Erythroblast (primary cell): ENCODE measurements around the gene RAD51B.
"Not testable (repeated sequence)": the region's sequence is repeated elsewhere in the genome, so short reads cannot be mapped to it uniquely, and the experiment has no call there.

ENCODE experiments used
- DNase-seq, 2 experiments: peaks; one replicate each; lab custom pipeline; 2025; lab: John Stamatoyannopoulos, UW
- GATA1 ChIP-seq: IDR thresholded peaks from 2 replicates; pipeline ENCODE4 v1.6.1; 2011; ENCODE audit warnings: low read depth, mild to moderate bottlenecking, control low read depth, low read length, moderate library complexity
- POLR2A ChIP-seq: IDR thresholded peaks from 2 replicates; pipeline ENCODE4 v1.6.1; 2011; ENCODE audit warnings: mild to moderate bottlenecking, low read length

RAD51B gene

DNA sequence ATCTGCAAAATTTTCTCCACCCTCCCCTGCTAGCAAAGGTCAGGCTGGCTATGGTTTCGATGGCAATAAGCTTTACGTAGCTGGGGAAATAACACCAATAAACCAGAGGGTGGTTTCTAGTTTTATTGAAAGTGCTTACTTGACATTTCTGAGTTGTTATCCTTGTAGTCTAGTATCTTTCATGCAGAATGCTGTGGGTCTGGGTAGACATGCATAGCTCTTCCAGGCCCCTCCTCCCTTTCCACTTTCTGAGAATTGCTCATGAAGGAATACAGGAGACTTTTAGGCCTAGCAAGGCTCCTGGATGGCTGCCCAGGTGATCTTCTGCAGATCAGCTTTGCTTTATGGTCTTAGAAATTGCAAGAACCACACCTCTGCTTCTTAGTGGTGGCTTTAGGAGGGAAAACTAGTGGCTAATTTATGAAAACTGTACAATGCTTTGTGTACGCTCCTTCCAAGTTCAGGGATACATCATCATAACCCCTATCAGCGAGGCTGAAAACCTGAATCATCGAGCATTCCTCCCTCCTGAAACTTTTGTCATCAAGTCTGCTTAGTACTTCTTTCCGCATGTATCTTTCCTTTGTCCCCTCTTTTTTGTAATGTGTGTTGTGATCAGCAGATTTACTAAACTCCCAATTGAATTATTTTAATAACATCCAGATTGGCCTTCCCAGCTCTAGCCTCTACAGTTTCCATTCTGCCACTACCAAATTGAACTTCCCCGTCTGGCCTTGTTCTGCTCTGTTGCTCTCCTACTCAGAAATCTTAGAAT lies 473.0 kb downstream of the RAD51B start:
- DNase-seq, result peak in 1 of 2 experiments; percentile 16
- TF ChIP-seq POLR2A, result no peak
- TF ChIP-seq GATA1, result no peak

DNA sequence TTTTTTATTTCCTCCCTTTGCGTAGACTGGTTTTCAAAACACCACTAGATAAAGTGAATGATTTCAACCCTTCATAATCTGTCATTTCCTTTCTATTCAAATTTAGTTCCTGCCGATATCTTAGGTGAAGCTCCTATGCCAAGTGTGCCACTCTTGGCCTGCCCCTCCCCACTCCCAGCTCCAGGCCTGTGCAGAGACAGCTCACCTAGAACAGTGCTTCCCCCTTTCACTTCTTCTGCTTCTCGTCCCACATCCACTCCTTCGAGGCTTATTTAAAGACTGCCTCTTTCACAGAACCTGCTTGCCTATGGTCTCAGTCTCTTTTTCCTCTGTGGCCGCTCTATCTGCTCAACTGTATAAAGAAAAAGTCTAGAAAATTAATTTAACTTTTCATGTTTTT lies 473.8 kb downstream of the RAD51B start:
- DNase-seq, result no peak
- TF ChIP-seq GATA1, result no peak
- no peak for TF ChIP-seq POLR2A

DNA sequence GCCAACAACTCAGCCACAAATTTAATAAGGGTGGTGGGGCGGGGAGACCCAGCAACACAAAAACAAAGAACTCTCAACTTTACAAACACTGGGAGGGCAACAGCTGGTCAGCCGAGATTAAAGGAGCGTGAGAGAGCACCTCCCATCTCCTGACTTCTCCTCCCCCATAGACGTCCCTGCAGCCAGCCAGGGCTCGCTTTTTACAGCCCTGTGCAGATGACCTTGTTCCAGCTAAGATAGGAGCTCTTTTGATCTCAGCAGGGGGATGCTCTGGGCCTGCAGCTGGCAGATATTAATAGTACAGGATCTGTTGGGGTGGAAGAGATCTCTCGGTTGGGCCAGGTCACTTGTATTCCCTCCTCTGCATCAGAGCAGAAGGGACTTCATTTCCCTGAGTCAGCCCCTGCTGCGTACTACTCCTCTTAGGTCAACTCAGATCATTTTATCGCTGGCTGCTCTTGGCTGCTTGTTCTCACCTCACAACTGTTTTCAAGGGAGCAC lies 475.8 kb downstream of the RAD51B start:
- DNase-seq, result peak; percentile 95 to 100
- peak; percentile 85 for TF ChIP-seq GATA1
- TF ChIP-seq POLR2A, result peak; percentile 40

DNA sequence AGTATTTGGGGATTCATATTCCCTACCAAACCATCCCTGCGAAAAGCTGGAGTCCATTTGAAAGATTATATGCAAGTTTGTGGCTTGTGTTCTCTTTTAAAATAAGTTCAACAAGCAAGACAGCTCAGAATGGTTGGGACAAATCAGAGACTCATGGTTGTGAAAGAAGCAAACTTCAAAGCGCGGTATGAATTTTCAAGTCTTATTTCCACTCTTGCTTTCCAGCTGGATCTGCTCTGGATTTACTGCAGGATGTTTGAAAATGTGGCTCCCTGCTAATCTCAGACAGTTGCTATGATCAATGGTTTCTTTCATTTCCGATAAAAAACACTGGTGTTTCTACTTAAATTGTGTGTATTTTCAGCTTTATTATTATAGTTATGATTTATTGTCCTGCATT lies 477.5 kb downstream of the RAD51B start:
- no peak for TF ChIP-seq GATA1
- TF ChIP-seq POLR2A, result no peak
- no peak for DNase-seq

DNA sequence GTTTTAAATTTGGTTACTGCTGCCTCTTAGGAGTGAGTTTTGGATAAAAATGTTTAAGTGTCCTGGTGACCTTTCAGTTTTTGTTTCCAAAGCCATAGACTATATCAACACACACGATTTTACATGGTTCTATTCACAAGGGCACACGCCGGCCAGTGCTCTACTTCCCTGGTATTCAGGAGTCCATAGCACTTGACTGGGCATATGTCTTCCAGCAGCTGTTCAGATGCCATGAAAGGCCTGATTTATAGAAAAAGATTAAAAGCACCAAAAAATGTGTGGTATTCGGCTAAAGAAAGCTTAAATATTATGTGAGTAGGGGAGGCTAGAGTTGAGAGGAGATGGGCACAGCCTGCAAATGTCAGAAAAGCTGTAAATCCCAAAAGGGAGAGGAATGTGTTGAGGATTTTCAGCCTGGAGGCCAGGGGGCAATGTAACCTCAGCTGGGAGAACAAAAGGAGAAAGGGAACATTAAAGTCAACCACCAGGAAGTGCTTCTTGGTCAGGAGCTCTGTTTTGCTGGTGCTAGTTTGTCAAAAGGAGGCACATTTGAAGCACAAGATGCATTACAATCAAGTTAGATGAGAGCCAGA lies 478.4 kb downstream of the RAD51B start:
- no peak for TF ChIP-seq GATA1
- no peak for TF ChIP-seq POLR2A
- DNase-seq, result no peak

DNA sequence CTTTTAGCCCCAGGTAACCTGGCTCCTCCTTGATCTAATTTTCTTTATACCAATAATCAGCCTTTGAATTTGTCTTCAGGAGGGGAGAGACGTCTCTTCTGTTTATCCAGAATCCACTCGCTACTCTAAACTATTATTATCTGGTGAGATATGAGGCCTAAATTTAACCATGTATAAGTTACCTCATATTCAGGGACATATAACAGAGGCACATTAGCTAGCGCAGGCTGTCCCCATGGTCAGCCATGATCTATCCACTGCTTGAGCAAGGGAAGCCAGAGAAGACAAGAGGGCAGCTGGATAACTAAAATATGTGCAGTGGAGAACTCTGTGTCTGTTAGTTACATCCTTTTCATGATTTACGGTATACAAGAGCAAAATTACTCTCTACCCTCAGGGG lies 481.0 kb downstream of the RAD51B start:
- TF ChIP-seq POLR2A (no peak), GATA1 (no peak)
- DNase-seq, result no peak

DNA sequence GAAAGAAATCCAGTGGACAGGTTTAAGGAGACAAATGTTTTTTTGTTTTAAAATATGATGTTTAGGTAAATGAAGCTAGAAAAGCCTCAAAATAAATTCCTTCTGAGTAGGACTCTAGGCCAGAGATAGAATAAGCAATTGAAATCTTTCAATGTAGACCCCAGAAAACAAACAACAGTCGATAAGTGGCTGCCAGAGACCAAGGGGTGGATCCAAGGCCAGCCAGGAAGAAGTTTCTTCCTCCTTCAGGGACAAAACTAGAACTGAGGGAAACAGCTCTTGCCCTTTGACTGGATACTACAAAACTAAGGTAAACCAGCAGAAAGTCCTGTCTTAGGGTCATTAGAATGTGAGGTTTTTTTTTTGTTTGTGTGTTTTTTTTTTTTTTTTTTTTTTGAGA lies 481.6 kb downstream of the RAD51B start:
- TF ChIP-seq GATA1 (no peak), POLR2A (no peak)
- no peak for DNase-seq

DNA sequence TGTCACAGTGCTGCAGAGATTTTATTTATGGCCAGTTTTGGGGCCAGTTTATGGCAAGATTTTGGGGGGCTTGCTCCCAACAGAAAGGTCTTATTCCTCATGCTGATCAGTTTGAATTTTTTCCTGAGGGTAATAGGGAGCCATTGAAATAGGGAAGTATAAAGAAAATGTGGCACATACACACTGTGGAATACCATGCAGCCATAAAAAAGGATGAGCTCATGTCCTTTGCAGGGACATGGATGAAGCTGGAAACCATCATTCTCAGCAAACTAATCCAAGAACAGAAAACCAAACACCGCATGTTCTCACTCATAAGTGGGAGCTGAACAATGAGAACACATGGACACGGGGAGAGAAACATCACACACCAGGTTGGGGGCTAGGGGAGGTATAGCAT lies 483.4 kb downstream of the RAD51B start:
- not testable (repeated sequence) for DNase-seq

DNA sequence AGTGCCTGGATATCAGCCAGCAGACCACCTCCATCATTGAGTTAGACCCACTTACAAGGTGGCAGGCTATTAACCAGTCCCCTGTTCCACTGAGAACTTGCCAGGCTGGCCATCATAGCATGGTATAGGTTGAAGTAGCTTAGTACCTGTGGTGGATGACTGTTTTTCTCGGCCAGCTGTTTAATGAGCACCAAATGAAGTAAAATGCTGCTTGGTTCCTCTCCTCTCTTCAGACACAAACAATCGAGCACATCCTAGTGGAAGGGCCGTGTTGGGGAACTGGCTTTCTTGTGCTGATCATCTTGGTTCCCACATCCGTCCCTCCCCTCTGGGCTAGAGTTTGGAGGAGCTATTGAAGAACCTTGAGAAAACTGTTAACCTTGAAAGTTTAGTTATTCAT lies 486.2 kb downstream of the RAD51B start:
- no peak for DNase-seq
- TF ChIP-seq GATA1 (no peak), POLR2A (no peak)

DNA sequence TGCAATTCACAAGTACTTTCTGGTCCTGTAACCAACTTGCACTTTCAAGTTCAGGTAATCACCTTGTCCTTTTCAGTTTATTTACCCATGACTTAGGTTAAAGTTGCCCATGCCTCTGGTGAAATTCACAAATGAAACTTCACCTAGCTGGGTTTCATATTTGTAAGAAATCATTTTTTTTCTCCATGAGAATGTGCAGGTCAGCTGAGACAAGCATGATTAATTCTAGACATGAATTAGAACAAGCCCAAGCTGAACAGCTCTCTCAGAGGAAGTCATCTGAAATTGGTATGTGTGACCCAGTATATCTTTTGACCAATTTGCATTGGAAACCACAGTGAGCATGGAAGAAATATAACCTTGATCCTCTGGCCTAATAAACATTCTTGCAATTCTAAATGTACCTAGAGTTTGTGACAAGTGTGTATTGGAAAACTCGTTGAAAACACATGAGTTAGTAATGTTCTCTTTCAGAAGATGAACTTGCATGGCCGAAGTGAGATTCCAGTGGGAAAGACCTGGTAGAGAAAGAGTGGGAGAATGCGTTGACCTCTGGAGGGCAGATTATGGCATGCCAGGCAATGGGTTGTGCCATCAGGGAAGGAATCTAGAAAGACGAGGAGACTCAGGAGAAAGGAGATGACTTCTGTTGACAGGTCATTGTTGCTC lies 486.8 kb downstream of the RAD51B start:
- no peak for TF ChIP-seq GATA1
- no peak for TF ChIP-seq POLR2A
- DNase-seq, result no peak

DNA sequence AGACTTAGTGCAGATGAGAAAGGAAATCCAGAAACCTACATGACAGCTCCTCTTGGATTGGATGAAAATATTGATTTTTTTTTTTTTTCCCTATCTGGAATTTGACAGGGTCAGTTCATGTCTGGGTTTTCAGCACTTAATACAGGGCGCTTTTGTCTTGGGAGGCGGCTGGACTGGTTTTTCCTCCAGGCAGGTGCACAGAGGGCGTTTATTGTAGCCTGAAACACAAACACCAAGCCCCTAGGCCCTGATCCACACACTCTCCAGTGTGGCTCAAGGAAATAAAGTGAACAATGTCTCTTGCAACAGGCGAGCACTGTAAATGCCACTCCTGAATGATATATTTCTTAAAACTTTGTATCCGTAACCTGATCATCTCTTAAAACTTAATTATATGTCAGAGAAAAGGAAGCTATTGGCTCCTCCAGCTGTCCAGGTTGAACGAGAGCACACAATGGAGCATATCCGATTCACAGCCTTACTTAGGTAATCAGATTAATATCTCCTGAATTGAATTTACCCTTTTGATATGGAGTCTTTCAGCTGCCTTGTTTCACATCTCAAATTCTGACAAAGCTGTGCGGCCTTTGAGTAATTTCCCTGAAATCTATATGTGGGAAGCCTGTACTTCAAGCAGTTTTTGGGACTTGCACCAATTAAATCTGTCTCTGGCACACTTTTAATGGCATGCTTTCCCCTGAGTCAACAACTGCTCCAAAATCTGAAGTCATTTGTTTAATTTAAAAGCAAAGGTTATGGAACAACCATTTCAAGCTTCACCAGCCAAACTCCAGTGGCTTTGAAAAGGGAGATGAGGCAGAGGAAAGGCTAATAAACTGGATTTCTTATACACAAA lies 487.6 kb downstream of the RAD51B start:
- DNase-seq, result no peak
- TF ChIP-seq POLR2A, result no peak
- TF ChIP-seq GATA1, result no peak

DNA sequence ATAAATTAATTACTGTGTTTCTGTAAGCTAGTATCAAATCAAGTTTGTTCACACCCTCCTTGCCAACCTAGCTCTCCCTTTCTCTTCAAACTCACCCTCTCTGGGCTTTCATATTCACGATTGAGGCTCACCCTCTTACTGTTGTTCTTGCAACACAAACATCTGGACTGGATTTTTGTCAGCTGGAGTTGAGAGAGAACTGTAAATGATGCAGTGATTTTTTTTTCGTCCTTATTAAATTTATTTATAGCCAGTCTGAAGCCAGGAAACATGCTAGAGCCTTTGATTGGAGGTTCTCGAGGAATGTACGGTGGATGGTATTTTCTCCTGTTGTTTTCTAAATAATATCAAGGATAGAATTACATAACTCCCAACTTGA lies 488.2 kb downstream of the RAD51B start:
- no peak for TF ChIP-seq GATA1
- no peak for TF ChIP-seq POLR2A
- DNase-seq, result no peak

DNA sequence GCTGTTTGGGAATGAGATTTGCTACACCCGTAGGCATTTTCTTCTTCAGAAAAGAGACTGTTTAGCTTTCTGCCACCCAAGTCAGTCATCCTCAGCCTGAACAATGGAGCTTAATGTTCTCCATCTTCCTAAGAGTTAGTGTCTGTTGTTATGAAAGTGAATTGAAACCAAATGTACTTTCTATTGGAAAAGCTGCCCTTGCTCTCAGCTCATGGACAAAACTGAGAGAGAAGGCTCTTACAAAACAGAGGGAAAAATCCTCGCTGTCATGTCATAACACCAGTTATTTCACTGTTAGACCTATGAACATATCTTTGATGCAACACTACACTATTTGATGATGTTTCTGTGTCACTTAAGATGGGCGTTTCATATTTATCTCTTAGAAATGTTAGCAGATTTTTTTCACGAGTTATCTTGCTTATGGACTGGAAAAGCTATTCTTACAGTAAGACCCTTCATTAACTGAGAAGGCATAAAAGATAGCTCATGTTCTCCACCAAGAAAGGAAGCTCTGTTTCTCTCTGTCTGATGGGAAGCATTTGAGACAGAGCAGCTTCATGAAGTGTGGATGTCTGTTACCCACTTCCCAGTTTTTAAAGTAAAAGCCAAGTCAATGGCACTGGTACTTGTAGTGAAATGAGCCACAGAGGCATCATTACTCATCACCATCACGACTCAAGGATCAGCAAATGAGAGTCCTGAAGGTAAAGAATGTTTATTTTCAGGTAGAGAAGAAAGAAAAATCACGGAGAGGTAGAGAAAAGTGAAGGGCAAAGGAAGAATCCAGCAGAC lies 489.3 kb downstream of the RAD51B start:
- DNase-seq, result no peak
- TF ChIP-seq GATA1, result no peak
- TF ChIP-seq POLR2A, result no peak
